Left hindlimb (tissue), 1 donor: ENCODE measurements around the gene DCAKD.

ENCODE experiments used
- DNase-seq: peaks from one replicate; pipeline ENCODE4 v3.0.0-alpha.2; 2018

The DCAKD gene

DNA sequence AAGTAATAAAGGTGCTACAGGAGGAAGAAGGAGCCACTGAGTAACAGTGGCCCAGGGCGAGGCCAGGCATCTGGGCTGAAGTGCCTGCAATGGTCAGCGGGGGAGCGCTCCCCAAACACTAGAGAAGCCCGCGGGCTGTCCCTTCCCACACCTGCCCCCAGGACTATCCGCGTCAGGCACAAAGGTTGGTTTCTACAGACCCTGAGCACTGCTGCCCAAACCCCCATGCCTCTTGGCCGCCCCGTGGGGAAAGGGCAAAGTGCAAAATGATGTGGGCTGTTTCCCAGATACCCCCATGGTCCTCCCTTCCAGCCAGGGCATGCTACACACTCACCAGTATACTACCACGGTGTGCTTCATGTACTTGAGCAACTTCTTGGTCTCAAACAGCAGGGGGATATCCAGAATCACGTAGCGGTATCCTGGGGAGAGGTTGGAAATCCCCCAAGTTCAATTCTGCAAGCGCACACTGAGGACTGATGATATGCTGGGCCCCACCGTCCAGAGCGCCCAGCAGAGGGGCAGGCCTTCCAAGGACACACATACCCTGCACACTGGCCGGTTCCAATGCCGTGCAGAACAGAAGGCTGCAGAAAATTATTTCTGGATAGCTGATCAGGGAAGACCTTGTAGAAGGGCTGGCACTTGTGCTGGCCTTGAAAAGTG lies 21.5 kb downstream of the DCAKD start:
- no peak for DNase-seq

DNA sequence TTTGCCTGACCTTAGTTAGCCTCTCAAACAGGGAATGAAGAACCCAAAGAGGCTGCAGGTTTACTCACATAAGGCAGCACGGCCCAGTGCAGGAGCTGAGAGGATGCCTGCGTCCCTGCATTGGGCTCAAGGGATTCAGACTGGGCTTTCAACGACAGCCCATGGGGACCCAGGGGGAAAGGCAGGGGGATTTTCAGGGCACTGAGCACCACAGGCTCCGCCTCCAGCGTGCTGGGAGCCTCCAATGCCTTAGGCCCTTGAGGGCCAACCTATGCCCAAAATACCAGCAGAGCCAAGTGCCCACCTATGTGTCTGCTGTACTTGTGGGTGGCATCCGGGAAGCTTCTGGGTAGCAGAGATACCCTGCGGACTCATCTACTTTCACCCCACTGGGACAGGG lies 22.3 kb downstream of the DCAKD start:
- no peak for DNase-seq

DNA sequence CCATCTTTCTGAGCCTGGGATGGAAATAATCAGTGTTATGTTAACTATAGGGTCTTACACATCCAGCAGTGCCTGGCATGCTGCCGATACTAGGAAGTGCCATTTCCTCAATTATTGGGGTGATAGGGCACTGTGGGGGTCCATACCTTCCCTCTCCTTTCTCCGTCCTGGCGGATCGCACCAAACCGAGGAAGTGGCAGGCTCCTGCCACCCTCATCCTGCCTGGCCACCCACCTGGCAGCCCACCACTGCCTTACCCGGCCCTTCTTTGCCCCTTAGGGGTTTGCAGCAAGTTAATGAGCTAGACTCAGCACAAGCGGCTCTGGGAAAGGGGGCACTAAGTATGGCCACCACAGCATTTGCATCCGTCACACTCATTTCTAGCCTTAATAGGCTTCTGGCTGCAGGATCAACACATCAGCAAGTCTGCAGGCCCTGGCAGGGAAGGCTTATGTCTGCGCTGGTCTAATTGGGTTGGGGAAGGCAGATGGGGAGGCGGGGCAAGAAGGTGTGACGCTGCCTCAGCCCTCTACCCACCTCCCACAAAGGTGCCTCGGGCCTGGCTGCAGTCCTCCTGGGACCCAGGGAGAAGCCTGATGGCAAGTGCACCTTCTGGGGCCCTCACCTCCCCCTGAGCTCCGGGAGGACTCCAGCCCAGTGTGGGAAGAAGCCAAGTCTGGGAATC lies 28.6 kb downstream of the DCAKD start:
- no peak for DNase-seq

DNA sequence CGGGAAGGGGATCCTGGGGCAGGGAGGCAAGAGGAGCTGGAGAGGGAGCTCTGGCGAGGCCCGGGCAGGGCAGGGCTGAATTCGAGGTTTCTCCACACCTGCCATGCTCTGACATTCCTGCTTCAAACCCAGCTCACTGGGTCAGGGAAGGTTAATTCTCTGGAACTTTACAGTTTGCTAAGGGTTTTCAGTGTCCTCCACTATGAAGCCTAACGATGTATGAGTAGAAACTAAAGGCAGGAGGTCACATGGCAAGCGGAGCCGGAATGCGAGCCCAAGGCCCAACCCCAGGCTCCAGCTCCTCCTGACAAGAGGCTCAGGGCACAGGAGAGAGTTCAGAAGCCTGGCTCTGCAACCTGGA lies 29.2 kb downstream of the DCAKD start:
- DNase-seq, result no peak

DNA sequence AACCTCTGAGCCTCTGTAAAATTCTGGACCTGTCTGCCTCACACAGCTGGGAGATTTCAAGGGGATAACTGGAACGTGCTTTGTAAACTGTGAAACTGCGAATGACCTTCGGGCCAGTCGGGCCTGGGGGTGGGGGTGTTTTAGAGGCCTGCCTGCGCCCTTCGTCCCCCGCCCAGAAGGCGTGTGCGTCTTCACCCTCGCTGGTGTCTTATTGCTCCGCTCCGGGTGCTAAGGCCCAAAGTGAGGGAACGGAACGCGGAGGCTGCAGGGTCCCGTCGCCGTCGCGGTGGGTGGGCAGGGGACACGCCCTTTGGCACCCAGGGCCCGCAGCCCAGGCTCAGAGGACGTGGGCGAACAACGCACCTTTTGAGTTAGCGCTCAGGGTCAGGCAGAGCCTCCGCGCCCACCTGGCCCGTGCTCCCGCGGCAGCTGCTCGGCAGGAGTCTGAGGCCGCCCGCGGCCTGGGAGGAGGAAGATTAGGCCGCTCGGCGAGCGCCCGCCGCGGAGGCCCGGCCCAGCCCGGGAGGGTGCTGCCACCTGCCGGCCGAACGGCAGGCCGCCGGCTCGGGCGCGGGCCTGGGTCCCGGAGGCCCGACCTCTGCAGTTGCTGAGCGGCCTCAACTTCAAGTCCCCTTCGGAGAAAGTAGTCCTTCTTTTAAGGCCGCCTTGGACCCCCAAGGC lies 29.7 kb downstream of the DCAKD start:
- DNase-seq, result peak; percentile 71

DNA sequence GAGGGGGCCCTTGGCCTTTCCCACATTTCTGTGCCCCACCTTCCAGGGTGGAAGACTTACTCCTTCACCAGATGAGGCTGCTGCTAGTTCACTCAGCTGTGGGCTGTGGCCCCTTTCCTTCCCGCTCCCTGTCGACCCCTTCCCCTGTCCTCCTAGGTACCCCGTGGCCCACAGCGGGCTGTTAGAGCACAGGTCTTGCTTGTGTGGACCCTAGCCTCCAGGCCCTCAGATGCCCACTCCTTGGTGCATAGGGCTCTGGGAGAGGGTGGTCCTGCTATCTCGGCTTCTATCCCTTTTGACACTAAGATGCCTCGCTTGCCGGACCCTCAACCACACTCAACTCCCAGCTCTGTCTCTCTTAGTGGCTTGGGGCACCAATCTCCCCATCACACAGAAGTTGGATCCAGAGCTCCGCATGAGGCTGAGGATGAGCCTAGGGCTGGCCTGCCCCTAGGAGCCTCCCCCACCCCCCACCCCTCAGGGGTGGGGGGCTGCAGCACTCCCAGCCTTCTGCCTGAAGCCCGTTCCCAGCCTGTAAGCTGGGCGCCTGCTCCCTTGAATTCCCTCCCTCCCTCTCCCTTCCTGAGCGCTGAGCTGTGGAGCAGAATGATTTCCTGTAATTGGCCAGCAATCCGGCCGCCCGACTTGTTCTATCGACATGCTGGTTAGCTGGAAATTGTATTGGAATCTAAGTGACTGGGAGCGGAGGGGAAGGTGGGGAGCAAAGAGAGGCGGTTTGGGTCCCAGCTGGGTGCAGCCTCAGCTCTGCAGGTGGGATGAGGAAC lies 30.9 kb downstream of the DCAKD start:
- DNase-seq, result peak; percentile 68

DNA sequence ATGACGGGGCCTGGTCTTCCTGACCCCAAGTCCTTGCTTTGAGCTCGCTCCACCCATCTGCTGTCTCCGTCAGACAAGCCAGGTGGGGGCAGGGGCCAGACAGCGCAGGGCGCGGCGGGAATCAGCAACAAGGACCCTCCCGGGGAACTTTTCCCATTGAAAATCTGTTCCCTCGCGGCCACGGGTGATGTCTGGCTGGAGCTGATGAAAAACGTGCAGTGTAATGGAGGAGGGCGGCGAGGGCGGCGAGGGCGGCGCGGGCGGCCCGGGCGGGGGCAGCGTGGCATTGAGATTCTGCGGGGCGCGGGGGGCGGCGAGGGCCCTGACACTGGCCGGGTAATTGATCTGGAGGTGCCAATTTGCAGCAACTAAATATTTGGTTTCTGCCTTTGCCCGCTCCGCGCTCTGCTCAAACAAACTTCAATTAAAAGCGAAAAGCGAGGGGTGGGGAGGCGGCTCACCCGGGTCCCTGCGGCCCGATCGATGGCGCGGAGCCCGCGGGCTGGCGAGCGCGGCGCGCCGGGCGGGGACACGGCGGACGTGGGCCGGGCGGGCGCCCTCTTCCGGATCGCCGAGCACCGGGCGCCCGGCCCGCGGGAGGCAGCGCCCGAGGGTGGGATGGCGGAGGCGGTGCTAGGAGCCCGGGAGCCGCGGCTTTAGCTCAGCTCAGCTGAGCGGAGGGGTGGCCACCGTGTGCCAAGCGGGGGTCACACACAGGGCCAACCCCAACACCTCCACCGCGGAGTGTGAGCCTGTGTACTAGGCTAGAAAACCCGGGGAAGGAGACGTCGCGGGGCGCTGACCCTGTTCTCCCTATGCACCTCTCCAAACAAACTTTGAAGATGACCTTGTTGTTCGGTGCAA lies 32.4 kb downstream of the DCAKD start:
- peak; percentile 55 for DNase-seq

DNA sequence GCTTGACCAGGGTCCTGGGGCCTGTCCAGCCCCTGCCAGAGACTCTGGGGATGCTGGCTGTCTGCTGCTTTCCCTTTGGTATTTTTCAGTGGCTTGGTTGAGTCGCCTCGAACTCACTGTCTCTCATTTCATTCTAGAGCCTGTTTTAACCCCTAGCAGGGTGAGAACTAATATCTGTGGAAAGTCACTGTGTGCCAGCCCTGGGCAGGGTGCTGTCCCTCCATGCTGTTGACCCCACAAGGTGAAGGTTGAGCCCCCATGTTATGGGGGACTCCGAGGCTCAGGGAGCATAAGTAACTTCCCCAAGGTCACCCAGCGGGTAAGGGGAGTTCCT lies 33.0 kb downstream of the DCAKD start:
- no peak for DNase-seq

DNA sequence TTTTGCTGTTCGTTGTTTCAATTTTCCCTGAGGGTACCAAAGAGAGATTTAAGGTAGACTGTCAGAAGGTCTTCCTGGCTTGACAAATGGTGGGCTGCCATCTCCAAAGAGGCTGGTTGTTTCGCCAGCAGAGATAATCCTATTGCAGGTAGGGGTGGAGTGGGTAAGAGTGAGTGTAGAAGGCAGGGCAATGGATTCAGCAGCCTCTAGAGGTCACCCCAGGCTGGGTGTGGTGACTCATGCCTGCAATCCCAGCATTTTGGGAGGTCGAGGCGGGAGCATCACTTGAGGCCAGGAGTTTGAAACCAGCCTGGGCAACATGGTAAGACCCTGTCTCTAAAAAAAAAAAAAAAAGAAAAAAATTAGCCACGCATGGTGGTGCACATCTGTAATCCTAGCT lies 34.6 kb downstream of the DCAKD start:
- no peak for DNase-seq

DNA sequence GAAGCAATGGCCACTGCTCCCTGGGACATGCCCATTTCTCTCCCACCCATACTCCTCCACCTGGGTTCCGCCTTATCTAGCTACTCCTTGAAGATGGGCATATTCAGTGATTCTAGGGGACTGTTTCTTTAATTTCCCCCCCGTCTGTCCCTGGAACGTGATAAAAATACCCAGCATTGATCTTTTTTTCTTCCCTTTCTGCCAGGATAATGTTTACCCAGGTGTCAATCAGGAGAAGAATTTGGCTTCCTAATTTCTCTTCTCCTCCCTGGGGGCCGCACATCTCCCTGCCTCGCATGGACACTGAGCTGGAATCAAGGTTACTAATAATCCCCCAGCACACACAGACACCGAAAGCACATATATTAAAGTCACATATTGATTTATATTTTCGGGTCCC lies 35.2 kb downstream of the DCAKD start:
- DNase-seq, result no peak

DNA sequence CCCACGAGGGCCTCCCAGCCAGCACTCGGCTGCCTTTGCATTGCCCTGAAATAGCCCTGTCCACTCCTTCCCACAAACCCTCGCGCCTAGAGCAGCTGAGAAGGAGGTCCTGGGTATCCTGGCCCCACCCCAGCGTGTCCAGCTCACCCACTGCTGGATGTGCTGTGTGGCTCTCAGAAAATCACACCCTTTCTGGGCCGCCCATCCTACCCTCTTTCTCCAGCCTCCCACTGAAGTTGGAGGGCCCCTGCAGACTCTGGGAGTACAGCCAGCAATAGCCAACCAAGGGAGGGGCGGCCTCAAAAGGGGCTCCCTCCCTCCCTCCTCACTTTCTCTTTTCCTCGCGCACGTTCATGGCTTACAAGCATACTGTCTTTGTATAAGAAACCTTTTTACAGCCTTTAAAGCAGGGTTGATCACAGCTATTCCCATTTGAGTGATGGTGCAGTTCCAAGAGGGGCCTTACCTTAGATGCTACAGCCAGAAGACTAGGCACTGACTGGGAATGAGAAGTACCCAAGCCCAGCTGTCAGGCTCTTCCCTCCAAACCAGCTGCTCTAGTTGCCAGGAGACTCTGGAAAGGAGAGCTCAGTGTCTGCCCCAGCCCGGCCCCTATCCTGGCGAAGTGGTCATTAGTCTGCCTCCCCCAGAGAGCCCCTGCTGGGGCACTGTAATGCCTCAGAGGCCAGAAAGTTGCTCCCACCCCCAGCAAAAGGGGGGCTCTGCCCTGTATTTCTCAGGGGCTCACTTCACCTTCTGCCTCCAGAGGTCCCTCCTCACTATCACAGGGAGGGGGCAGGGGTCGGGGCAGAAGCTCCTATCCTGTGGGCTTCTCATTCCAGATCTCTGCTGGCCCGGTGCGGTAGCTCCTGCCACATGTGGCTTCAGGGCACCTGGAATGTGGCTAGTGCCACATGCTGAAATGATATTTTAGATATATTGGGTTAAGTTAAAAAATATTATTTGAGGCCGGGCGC lies 38.1 kb downstream of the DCAKD start:
- peak; percentile 71 for DNase-seq

DNA sequence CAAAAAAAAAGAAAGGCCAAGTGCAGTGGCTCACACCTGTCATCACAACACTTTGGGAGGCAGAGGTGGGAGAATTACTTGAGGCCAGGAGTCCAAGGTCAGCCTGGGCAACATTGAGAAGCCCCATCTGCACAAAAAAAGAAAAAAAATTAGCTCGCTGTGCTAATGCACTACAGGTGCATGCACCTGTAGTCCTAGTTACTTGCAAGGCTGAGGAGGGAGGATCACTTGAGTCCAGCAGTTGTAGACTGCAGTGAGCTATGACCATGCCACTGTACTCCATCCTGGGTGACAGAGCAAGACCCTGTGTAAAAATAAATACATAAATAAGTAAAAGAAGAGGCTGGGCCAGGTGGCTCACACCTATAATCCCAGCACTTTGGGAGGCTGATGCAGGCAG lies 39.7 kb downstream of the DCAKD start:
- DNase-seq, result no peak

DNA sequence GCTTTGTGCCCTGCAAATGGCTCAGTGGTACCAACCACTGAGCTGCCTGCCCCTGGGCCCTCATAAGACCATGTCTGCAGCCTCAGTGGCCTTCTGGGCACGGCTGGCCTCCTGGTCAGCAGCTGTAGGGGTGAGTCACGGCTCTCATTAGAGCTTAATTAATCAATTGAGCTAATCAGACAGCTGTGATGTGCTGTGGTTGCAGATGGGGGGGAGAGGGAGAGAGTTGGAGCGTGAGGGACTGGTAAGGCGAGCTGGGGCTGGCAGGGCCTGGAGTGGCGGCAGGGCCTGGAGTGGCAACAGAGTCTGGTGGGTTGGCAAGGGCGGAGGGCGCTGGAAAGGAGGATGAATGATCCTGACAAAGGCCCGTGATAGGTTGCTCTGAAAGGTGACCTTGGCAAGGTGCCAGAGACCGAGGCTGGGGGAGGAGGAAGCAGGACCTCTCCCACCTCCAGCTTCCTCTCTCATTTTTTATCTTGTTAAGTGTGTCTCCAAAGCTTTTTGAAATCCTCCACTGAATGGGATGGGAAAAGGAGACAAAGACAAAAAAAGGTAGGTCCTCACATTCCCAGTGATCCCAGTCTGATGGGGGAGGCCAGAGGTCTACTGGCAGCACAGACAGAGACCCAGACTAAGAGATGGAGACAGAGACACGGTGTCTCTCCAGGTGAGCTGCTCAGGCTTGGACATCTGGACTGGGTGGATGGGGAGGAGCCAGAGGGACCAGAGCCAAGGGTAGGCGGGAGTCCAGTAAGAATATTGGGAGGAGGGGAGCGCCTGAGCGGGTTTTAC lies 41.6 kb downstream of the DCAKD start:
- DNase-seq, result no peak

DNA sequence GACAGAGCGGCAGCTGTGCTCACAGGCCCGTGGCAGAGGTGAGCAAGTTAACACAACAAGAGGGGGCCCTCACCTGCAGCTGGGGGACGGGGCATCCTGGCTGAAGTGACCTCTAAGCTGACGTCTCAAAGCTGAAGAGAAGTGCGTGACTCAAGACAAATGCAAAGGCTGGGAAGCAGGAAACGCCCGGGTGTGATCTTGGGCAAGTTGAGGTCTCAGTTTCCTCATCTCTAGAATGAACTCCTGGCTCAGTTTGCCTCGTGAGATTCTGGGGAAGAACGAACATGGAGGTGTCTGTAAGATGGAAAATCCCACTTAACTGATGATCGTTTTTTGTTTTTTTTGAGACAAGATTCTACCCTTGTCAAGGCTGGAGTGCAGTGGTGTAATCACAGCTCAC lies 43.2 kb downstream of the DCAKD start:
- no peak for DNase-seq

DNA sequence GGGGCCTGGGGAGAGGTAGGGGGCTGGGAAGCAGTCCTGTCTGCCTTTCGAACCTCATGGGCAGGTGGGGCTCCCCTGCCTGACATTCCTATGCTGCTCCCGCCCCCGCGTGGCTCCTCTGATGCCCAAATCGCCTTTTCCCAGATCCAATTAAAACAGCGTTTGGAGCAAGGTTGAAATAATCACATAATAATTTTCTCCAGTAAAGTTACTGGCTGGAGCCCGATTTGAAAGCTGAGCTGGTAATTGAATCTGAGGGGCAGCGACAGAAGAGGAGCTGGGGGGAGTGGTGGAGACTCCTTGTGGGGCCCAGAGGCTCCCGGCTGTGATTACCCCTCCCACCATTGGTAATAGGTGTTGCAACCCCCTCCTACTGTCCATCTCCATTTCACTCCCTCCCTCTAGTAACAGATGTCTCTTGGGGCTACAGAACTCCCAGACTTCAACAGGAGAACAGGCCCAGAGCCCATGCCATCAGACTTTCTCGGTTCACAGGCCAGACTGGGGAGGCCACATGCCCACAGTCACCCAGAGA lies 44.4 kb downstream of the DCAKD start:
- DNase-seq, result no peak

DNA sequence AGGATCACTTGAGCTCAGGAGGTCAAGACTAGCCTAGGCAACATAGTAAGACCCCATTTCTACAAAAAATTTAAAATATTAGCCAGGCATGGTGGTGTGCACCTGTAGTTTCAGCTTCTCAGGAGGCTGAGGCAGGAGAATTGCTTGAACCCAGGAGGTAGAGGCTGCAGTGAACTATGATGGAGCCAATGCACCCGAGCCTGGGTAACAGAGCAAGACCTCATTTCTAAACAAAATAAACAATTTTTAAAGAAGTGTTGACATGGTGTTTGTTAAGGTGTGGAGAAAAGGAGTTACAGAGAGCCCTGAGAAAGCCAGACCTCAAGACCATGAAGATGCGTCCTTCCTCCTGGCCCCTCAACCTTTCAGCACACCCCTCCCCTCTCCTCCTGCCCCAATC lies 45.7 kb downstream of the DCAKD start:
- DNase-seq, result no peak

DNA sequence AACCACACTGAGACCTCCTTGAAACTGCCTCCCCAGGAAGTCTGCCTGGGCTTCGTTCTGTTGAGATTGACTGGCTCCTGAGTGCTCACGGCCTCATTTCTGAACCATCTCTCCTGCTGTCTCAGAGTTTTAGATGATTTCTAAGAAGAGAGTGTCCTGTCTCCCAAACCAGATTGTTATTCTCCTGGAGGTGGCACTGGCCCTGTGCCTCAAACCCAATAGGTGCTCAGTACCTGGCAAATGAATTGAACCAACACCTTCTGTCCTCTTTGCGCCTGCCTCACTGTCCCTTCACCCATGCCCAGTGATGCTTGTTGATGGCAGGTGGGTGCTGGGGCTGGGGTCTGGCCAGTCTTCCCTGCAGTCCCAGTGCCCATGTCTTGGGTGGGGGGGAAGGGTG lies 47.0 kb downstream of the DCAKD start:
- no peak for DNase-seq

DNA sequence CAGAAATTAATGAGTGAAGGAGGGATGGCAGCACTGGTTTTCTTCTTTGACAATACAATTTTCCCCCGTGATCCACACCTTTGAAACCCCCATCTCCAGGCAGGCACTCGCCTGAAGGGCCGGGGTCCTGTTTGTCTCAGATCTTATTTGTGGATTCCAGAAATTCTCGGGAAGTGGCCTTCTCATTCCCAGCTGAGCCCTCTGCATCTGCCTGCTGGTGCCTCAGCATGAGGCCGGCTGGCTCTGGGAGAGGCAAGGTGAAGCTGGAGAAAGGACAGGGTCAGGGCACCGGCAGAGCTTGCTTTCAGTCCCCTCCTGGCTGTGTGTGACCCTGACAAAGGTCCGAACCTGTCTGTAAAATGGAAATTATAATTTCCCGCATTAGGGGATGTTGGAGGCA lies 47.6 kb downstream of the DCAKD start:
- DNase-seq, result no peak

DNA sequence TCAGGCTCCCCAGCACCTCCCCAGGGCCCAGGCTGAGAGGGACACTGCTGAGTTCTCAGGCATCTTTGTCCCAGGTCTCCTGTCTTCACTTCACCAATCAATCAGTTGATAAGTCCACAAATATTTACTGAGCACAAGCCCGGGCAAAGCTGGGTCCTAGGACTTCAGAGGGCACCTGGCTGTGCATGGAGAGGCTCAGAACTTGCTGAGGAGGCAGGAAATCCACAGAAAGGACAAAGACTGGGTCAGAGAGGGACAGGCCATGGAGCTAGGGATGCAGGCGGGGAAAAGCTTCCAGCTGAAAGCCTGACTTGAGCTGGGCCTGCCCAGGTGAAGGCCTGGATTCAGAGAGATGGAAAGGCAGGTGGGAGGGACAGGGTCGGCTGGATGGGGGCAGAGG lies 50.1 kb downstream of the DCAKD start:
- DNase-seq, result no peak

DNA sequence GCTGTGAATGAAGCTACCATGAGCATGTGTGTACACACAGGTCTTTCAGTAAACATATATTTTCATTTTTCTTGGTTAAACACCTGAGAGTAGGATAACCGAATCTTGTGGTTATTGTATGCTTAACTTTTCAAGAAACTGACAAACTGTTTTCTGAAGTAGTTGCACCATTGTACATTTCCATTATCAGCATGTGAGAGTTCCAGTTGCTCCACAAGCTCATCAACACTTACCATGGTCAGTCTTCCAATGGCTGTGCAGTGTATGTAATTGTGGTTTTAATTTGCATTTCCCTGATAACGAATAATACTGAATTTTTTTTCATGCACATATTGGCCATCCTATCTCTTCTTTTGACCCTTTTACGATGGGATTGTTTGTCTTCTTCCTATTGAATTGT lies 52.0 kb downstream of the DCAKD start:
- DNase-seq, result no peak
